GM19467 (cell line): ENCODE data around the gene SLC25A3.
"Not testable (repeated sequence)": the region's sequence is repeated elsewhere in the genome, so short reads cannot be mapped to it uniquely, and the experiment has no call there.

Experiments
- ATAC-seq: cut with Tn5 transposase; IDR thresholded peaks from one replicate; pipeline ENCODE4 v1.9.1; 2021; ENCODE audit warnings: mild to moderate bottlenecking, moderate library complexity; ENCODE audit not compliant: unreplicated experiment

Gene SLC25A3

DNA sequence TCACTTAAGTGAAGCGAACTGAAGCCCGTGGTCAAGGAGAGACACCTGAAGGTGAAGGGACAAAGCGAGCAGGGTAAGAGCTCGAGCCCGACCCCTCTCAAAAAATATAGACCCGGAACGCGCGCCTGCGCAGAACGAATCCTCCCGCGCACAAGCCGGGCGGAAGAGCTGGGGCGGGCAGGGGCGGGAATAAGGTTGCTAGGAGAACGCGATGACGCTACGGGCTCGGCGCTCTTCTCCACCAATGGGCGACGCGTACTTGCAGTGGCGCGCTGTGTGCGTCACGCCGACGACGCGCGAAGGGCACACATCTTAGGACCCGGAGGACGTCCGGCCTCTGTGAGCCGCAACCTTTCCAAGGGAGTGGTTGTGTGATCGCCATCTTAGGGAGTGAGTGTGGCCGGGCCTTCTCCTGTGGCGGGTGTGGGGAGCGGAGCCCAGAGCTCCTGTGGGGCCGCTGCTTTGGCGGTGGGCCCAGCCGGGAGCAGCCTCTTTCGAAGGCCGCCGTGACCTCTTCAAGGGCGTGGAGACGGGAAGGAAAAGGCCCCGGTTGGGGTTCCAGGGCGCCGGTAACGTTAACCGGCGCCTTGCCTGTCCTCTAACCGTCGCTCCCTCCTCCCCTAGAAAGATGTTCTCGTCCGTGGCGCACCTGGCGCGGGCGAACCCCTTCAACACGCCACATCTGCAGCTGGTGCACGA, at the start of gene SLC25A3:
Gene SLC25A3, plus strand, starts transcription at position 336 of the 699 bp plus-strand sequence. Its CDS starts 293 bp downstream, at position 629.
- ATAC-seq, result peak; percentile 99

GRCh38 chr12:98543701-98544100, 49.8 kb upstream of the SLC25A3 start:
- ATAC-seq, result no peak

DNA sequence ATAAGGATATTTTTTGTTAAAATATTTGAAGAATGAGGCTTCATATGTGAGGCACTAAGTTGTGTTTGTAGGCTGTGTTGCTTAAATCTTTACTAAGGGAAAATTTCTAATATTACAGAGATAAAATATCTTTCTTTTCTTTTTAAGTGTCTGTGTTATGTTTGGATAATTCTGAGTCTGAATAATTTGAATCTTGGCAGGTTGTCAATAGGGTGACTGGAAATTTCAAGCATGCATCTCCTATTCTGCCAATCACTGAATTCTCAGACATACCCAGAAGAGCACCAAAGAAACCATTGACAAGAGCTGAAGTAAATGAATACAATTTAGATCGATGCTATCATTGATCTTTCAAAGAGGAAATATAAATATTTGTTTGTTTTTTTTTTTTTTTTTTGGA, 48.7 kb upstream of the SLC25A3 start:
- ATAC-seq, result no peak

- ATAC-seq, result no peak
Observed at GRCh38 chr12:98549371-98550110, 43.9 kb upstream of the SLC25A3 start.

- ATAC-seq, result no peak
Observed at GRCh38 chr12:98551787-98552186, 41.7 kb upstream of the SLC25A3 start.

DNA sequence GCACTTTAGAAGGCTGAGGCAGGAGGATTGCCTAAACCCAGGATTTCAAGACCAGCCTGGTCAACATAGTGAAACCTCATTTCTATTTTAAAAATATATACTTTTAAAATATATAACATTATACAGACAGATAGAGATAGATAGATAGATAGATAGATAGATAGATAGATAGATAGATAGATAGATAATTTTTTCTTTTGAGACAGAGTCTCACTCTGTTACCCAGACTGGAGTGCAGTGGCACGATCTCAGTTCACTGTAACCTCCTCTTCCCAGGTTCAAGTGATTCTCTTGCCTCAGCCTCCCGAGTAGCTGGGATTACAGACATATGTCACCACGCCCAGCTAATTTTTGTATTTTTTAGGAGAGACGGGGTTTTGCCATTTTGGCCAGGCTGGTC, 35.4 kb upstream of the SLC25A3 start:
- ATAC-seq, result not testable (repeated sequence)

DNA sequence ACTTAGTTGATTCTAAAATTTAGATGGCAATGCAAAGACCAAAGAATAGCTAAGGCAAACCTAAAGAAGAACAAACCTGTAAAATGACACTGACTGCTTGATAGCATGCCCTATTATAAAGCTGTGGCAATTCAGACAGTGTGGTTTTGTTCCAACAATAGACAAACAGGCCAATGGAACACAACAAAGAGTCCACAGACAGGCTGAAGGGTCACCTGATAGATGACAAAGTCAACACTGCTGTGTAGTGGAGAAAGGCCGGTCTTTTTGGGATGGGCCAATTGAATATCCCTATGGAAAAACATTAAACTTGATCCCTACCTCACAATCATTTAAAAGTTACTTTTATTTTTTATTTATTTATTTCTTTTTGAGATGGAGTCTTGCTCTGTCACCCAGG, 33.8 kb upstream of the SLC25A3 start:
- no peak for ATAC-seq

GRCh38 chr12:98561846-98562245, 31.6 kb upstream of the SLC25A3 start:
- ATAC-seq, result no peak

DNA sequence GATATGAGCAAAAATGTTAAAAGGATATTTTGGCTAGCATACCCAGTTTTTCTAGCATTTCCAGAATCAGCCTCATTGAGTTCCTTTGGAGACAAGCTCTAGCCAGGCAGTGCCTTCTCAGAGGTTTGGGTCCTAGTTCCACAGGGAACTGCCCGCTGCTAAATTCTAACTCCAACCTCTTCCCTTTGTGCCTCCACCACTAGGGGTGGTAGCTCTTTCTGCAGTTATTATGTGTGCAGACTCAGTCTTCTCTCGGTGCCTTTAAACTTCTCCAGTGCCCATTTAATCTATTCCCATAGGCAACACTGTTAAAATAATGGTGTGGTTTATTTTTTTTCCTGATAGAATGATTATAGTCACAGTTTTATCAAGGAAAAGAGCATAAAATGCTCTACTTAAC, 21.5 kb upstream of the SLC25A3 start:
- ATAC-seq, result no peak

- no peak for ATAC-seq
Observed at GRCh38 chr12:98574110-98574509, 19.4 kb upstream of the SLC25A3 start.

GRCh38 chr12:98575013-98575412, 18.5 kb upstream of the SLC25A3 start:
- ATAC-seq, result no peak

GRCh38 chr12:98576795-98577194, 16.7 kb upstream of the SLC25A3 start:
- not testable (repeated sequence) for ATAC-seq

DNA sequence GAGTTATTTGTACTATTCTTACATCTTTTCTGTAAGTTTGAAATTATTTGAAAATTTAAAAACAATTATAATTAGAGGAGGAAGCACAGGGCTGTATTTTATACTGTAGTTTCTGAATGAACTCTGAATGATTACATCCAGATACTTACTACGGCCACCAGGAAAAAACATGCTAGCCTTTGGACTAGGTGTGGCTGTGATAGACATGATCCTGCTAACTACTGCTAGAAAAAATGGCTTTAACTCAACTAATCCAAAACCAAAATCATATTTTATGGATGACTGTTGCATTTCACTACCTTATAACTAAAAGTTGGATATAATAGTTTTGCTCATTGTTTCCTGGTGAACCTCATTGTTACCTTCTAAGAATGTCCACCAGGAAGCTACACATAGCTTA, 15.1 kb upstream of the SLC25A3 start:
- ATAC-seq, result no peak

DNA sequence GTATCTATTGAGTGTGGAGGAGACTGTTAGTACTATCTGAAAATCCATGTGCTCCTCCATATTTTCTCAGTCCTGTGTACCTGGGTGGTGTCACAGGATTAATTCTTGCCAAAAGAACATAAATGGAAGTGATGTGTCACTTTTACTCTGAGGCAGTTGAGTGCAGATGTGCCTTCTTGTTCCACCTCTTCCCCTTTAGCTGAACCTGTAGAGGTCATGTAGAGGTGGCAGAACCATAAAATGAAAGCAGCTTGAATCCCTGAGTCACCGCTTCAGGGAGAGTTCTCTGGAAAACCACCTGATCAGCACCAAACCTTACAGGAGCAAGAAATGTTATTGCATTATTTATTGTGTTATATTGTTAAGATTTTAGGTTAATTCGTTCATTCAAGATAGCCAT, 14.7 kb upstream of the SLC25A3 start:
- ATAC-seq, result no peak

DNA sequence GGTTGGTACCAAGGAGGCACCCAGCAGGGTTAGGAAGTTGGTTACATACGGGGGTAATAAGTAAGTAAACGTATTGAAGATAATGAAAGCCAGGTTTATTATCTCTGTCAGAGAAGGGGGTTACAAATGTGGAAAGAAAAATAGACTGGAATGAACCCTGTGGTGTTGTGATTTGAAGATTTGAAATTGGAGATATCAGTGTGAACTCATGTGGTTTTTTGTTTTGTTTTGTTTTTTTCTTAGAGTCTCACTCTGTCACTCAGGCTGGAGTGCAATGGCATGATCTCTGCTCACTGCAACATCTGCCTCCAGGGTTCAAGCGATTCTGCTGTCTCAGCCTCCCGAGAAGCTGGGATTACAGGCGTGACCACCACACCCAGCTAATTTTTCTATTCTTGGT, 14.1 kb upstream of the SLC25A3 start:
- ATAC-seq, result no peak

DNA sequence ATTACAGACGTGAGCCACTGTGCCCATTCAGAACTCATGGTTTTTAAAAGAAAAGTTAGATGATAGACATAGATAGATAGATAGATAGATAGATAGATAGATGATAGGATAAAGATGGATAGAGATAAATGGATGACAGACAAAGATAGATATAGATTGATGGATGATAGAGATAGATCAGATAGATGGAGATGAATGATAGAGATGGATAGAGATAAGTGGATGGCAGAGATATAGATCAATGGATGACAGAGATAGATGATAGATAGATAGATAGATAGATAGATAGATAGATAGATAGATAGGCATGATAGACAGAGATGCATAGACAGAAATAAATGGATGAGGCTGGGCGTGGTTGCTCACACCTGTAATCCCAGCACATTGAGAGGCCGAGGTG, 13.7 kb upstream of the SLC25A3 start:
- ATAC-seq, result no peak

- ATAC-seq, result no peak
Observed at GRCh38 chr12:98580695-98581094, 12.8 kb upstream of the SLC25A3 start.

DNA sequence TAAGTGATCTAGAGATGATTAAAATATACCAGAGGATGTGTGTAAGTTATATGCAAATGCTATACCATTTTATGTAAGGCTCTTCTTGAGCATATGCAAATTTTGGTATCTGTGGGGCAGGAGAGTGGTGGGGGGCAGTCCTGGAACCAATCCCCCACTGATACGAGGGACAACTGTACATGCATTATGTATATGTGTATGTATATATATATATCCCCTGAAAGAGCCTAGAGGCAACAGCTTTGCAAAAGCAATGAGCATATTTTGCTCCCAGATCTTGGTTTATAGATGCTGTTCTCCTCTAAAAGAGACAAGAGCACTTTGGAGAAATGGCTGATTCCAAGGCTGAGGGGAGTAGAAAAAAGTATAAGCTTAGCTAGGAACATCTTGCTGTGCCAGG, 12.4 kb upstream of the SLC25A3 start:
- ATAC-seq, result no peak

- no peak for ATAC-seq
Observed at GRCh38 chr12:98582093-98582492, 11.4 kb upstream of the SLC25A3 start.

DNA sequence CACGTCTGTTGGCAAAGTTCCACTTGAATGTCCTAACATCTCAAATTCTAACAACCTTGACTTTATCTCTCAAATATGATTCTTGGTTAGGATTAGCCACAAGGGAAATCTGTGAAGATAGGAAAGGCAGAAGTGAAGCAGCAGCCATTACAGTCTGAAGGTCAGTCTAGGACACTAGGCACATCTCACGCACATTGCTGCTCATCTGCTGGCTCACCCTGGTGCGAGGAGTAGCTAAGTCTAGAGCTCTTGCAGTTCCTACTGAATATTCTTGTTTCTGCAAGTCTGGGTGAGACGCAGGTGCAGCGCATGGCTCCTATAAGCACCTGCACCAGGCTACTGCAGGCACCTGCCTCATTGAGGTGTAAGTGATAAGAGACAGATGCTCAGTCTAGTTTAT, 6.4 kb upstream of the SLC25A3 start:
- no peak for ATAC-seq

GRCh38 chr12:98591209-98591608, 2.3 kb upstream of the SLC25A3 start:
- no peak for ATAC-seq

- no peak for ATAC-seq
Observed at GRCh38 chr12:98592825-98593322, 612 bp upstream of the SLC25A3 start.
